Keratinocyte (primary cell): ENCODE measurements around the gene ARRDC4.

ENCODE experiments used
- EZH2 ChIP-seq: IDR thresholded peaks from one replicate; pipeline ENCODE4 v1.6.1; 2012; ENCODE audit warnings: inconsistent platforms, mild to moderate bottlenecking, low read length, moderate library complexity
- TF ChIP-seq, protein P1 (sequence below), 3 experiments: IDR thresholded peaks in 1 of 3; conservative IDR thresholded peaks in 1 of 3; optimal IDR thresholded peaks in 1 of 3; 2 replicates in 2 of 3; 3 replicates in 1 of 3; pipeline versions ENCODE3 to v1.5.1; 2011; ENCODE audit warnings: low read length in 3 of 3, mild to moderate bottlenecking in 3 of 3, moderate library complexity in 2 of 3, control low read depth in 1 of 3, inconsistent platforms in 1 of 3; ENCODE audit not compliant: insufficient read depth in 2 of 3; ENCODE audit errors: extremely low read depth in 1 of 3

DNA sequence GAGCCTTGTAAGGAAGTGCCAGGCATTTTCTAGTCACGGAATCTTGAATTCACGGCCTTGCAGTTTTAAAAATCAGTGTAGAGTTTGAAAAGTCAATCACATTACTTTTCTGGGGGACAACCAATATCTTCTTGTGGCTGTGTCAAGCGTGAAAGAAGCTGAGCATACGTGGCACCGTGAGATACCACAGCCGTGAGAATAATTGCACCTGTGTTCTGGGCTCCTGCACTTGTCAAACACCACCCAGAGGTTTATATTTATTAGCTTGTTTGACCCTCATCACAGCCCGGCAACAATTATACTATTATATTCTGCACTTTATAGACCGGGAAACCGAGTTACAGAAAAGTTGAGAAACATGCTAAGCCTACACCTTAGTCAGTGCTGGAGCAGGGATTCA lies 45.2 kb downstream of the ARRDC4 start:
- TF ChIP-seq, protein P1, sequence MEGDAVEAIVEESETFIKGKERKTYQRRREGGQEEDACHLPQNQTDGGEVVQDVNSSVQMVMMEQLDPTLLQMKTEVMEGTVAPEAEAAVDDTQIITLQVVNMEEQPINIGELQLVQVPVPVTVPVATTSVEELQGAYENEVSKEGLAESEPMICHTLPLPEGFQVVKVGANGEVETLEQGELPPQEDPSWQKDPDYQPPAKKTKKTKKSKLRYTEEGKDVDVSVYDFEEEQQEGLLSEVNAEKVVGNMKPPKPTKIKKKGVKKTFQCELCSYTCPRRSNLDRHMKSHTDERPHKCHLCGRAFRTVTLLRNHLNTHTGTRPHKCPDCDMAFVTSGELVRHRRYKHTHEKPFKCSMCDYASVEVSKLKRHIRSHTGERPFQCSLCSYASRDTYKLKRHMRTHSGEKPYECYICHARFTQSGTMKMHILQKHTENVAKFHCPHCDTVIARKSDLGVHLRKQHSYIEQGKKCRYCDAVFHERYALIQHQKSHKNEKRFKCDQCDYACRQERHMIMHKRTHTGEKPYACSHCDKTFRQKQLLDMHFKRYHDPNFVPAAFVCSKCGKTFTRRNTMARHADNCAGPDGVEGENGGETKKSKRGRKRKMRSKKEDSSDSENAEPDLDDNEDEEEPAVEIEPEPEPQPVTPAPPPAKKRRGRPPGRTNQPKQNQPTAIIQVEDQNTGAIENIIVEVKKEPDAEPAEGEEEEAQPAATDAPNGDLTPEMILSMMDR (optimal IDR thresholded peaks at IDR 0.05 in 1 of 3, IDR thresholded peaks at IDR 0.05 in 1 of 3, conservative IDR thresholded peaks at IDR 0.05 in 1 of 3; ENCODE audit: extremely low read depth in 1 of 3, insufficient read depth in 2 of 3, low read length in 3 of 3) = no peak
- no peak for TF ChIP-seq EZH2
